ENCODE measurements around the gene CASKIN2.

Gene CASKIN2

DNA sequence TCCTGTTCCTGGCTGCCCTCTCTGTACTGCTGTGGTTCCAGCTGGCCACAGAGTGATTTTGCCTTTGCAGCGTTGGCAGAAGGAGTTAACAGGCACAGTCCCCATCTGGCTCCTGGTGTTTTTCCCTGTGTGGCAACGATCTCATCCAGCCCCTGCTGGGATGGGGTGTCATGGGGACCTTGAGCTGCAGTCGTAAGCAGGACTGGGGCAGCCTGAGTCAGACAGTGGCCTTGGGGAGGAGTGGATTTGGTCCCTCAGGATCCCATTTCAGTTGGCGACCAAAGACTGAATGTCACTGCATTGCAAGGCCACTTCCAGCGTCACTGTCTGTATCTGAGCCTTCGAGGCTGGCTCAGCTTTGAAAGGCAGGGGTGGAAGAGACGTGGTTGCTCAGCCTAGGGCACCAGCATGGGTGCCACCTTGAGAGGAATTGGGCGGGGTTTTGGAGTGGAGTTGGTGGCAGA is 47.0 kb downstream of the CASKIN2 start (continued):
- TF ChIP-seq, protein P1, sequence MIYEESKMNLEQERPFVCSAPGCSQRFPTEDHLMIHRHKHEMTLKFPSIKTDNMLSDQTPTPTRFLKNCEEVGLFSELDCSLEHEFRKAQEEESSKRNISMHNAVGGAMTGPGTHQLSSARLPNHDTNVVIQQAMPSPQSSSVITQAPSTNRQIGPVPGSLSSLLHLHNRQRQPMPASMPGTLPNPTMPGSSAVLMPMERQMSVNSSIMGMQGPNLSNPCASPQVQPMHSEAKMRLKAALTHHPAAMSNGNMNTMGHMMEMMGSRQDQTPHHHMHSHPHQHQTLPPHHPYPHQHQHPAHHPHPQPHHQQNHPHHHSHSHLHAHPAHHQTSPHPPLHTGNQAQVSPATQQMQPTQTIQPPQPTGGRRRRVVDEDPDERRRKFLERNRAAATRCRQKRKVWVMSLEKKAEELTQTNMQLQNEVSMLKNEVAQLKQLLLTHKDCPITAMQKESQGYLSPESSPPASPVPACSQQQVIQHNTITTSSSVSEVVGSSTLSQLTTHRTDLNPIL (CRISPR knock-in tag; IDR thresholded peaks at IDR 0.05; ENCODE audit: low read depth): no peak
- no peak for TF ChIP-seq TOX (CRISPR knock-in tag; IDR thresholded peaks at IDR 0.05; ENCODE audit: borderline replicate concordance)

DNA sequence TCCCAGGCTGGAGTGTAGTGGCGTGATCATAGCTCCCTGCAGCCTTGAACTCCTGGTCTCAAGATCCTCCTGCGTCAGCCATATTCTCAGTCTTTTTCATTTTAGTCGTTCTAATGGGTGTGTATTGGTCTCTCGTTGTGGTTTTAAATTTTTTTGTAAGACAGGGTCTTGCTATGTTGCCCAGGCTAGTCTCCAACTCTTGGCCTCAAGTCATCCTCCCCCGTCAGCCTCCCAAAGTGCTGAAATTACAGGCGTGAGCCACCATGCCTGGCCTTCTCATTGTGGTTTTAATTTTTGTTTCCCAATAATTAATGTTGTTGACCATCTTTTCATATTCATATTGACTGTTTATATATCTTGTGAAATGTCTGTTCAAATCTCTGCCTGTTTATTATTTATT is 50.3 kb downstream of the CASKIN2 start:
- TF ChIP-seq, protein P2, sequence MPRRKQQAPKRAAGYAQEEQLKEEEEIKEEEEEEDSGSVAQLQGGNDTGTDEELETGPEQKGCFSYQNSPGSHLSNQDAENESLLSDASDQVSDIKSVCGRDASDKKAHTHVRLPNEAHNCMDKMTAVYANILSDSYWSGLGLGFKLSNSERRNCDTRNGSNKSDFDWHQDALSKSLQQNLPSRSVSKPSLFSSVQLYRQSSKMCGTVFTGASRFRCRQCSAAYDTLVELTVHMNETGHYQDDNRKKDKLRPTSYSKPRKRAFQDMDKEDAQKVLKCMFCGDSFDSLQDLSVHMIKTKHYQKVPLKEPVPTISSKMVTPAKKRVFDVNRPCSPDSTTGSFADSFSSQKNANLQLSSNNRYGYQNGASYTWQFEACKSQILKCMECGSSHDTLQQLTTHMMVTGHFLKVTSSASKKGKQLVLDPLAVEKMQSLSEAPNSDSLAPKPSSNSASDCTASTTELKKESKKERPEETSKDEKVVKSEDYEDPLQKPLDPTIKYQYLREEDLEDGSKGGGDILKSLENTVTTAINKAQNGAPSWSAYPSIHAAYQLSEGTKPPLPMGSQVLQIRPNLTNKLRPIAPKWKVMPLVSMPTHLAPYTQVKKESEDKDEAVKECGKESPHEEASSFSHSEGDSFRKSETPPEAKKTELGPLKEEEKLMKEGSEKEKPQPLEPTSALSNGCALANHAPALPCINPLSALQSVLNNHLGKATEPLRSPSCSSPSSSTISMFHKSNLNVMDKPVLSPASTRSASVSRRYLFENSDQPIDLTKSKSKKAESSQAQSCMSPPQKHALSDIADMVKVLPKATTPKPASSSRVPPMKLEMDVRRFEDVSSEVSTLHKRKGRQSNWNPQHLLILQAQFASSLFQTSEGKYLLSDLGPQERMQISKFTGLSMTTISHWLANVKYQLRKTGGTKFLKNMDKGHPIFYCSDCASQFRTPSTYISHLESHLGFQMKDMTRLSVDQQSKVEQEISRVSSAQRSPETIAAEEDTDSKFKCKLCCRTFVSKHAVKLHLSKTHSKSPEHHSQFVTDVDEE (CRISPR knock-in tag; IDR thresholded peaks at IDR 0.05): no peak
- TF ChIP-seq BACH2 (CRISPR knock-in tag; IDR thresholded peaks at IDR 0.05; ENCODE audit: borderline replicate concordance): no peak
- TF ChIP-seq ZFP30 (CRISPR knock-in tag; IDR thresholded peaks at IDR 0.05): no peak
- no peak for TF ChIP-seq ZFP3 (CRISPR knock-in tag; IDR thresholded peaks at IDR 0.05)

DNA sequence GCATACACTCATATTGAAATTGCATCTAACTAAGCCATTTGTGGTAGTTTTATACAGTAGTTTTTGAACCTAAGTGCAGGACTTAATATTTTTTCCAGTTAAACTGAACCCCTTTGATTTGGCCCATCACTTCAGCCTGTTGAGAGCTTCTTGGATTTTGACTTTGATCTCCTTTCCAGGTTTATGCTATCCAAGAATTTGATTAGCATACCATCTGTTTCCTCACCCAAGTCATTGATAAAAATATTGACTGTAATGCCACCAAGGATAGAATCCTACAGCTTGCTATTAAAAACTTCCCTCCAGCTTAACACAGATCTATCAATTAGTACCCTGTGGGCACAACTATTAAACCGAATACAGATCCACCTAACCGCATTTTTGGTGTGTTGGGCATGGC is 51.7 kb downstream of the CASKIN2 start:
- no peak for ATAC-seq
- TF ChIP-seq ESRRG (CRISPR knock-in tag; IDR thresholded peaks at IDR 0.05) (no peak), ARNTL (CRISPR knock-in tag; IDR thresholded peaks at IDR 0.05; ENCODE audit: borderline replicate concordance, low read depth) (no peak), TOX (CRISPR knock-in tag; IDR thresholded peaks at IDR 0.05; ENCODE audit: borderline replicate concordance) (no peak), CSDC2 (CRISPR knock-in tag; IDR thresholded peaks at IDR 0.05) (no peak), GLIS3 (CRISPR knock-in tag; IDR thresholded peaks at IDR 0.05) (no peak), ZC3H10 (CRISPR knock-in tag; IDR thresholded peaks at IDR 0.05) (no peak), ZFP3 (CRISPR knock-in tag; IDR thresholded peaks at IDR 0.05) (no peak)
- TF ChIP-seq, protein P3, sequence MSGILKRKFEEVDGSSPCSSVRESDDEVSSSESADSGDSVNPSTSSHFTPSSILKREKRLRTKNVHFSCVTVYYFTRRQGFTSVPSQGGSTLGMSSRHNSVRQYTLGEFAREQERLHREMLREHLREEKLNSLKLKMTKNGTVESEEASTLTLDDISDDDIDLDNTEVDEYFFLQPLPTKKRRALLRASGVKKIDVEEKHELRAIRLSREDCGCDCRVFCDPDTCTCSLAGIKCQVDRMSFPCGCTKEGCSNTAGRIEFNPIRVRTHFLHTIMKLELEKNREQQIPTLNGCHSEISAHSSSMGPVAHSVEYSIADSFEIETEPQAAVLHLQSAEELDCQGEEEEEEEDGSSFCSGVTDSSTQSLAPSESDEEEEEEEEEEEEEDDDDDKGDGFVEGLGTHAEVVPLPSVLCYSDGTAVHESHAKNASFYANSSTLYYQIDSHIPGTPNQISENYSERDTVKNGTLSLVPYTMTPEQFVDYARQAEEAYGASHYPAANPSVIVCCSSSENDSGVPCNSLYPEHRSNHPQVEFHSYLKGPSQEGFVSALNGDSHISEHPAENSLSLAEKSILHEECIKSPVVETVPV (CRISPR knock-in tag; IDR thresholded peaks at IDR 0.05): no peak
- TF ChIP-seq, protein P4, sequence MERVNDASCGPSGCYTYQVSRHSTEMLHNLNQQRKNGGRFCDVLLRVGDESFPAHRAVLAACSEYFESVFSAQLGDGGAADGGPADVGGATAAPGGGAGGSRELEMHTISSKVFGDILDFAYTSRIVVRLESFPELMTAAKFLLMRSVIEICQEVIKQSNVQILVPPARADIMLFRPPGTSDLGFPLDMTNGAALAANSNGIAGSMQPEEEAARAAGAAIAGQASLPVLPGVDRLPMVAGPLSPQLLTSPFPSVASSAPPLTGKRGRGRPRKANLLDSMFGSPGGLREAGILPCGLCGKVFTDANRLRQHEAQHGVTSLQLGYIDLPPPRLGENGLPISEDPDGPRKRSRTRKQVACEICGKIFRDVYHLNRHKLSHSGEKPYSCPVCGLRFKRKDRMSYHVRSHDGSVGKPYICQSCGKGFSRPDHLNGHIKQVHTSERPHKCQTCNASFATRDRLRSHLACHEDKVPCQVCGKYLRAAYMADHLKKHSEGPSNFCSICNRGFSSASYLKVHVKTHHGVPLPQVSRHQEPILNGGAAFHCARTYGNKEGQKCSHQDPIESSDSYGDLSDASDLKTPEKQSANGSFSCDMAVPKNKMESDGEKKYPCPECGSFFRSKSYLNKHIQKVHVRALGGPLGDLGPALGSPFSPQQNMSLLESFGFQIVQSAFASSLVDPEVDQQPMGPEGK (CRISPR knock-in tag; IDR thresholded peaks at IDR 0.05; ENCODE audit: borderline replicate concordance): no peak

More for the DNA sequence above, 50.3 kb downstream of the CASKIN2 start:
- ATAC-seq: no peak

DNA sequence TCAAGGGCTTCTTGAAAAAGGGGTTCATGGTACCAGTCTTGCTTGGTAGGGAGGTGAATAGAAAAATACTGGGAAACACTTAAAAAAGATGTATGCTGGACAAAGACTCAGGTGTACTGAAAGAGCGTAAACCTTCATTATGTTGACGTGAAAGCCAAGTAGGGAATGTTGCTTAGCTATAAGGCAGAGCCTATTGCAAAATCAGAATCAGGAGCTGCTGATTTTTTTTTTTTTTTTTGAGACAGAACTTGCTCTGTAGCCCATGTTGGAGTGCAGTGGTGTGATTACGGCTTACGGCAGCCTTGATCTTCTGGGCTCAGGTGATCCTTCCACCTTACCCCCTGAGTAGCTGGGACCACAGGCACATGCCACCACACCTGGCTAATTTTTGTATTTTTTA is 55.0 kb downstream of the CASKIN2 start:
- no peak for ATAC-seq
- TF ChIP-seq PPARA (CRISPR knock-in tag; IDR thresholded peaks at IDR 0.05; ENCODE audit: borderline replicate concordance) (no peak), ARNTL (CRISPR knock-in tag; IDR thresholded peaks at IDR 0.05; ENCODE audit: borderline replicate concordance, low read depth) (no peak), SNAI2 (CRISPR knock-in tag; IDR thresholded peaks at IDR 0.05) (no peak), RARB (CRISPR knock-in tag; IDR thresholded peaks at IDR 0.05) (no peak), ZNF565 (CRISPR knock-in tag; conservative IDR thresholded peaks at IDR 0.05; ENCODE audit: low read depth) (no peak), ZNF8 (CRISPR knock-in tag; IDR thresholded peaks at IDR 0.05) (no peak)
- TF ChIP-seq, protein P2 (CRISPR knock-in tag; IDR thresholded peaks at IDR 0.05): no peak

All from SK-N-SH treated with all-trans-retinoic acid at 6 μM for 48 hours (cell line).